HG03439 (cell line): Measurements from ENCODE around the gene REP15.
"Not testable (repeated sequence)": the region's sequence is repeated elsewhere in the genome, so short reads cannot be mapped to it uniquely, and the experiment has no call there.

Experiments
- ATAC-seq: cut with Tn5 transposase; IDR thresholded peaks from one replicate; pipeline ENCODE4 v1.9.1; 2021; ENCODE audit warnings: mild to moderate bottlenecking, moderate library complexity; ENCODE audit not compliant: unreplicated experiment

The REP15 gene, protein sequence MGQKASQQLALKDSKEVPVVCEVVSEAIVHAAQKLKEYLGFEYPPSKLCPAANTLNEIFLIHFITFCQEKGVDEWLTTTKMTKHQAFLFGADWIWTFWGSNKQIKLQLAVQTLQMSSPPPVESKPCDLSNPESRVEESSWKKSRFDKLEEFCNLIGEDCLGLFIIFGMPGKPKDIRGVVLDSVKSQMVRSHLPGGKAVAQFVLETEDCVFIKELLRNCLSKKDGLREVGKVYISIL

DNA sequence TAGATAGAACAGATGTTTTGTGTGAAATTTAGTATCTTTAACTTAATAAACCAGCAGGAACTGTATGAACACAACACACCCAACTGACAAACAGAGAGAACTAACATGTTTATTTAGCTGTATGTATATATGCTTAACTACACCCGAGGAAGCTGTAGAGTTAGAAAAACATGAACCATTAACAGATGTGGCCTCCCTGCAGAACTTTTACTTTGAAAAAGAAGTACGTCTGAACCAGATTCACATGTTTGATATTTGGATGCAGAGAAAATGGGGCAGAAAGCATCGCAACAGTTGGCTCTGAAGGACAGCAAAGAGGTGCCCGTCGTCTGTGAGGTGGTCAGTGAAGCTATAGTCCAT is at the start of gene REP15:
Gene REP15 (plus strand): TSS at position 155 of the 360 bp plus-strand sequence. CDS start 116 bp downstream, at position 271.
- no peak for ATAC-seq

DNA sequence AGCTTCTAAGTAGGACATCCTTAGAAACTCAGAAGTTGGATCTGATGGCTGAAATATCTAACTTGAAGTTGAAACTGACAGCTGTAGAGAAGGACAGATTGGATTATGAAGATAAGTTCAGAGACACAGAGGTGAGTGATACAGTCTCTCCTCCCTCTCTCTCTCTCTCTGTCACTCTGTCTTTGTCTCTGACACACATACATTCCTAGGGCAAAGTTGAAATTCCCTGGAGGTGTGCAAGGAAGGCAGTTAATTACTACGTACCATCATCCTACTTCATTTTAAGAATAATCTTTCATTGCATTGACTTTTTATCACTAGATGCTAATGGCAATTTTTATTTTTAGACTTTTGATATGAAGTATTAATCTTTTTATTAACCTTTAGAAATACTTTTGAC is 46.2 kb upstream of the REP15 start:
- no peak for ATAC-seq

DNA sequence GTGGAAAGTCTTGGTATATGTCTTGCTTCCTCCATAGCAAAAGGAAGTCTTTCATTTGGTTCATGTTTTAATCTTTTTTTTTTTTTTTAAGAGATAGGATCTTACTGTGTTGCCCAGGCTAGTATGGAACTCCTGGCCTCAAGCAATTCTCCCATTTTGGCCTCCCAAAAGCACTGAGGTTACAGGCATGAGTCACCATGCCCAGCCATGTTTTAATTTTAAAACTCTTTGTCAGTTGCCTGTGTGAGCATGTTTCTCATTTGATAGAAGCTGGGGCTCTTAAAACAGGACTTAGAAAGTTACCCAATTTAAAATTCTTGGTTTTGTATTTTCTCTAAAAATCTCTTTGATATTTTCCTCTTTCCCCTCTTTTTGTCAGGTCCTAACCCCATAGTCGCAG is 45.0 kb upstream of the REP15 start:
- no peak for ATAC-seq

DNA sequence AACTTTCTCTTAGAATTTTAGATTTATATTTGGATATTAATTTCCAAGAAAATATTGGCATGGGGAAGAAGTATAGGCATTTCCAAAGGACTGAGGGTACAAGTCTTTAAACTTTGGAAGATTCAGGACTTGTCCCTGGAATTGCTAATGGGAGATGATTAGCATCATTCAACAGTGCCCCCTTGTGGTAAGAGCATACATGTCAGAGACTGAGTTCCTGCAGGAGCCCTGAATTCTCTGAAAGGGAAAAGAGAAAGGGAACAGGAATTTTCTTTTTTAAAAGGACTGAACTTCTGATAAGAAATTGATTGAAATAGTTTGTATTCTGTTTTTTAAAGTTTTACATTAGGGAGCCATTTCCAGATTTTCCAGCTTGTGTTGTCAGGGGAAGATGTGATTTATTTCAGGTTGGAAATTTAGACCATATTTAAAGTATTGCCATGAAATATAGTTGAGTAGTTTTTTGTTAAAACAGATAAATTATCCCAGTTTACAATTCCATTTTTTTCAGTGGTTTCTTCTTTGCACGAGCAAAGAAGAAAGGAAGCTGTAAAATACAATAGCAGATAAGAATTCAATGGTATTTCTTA is 44.0 kb upstream of the REP15 start:
- no peak for ATAC-seq

DNA sequence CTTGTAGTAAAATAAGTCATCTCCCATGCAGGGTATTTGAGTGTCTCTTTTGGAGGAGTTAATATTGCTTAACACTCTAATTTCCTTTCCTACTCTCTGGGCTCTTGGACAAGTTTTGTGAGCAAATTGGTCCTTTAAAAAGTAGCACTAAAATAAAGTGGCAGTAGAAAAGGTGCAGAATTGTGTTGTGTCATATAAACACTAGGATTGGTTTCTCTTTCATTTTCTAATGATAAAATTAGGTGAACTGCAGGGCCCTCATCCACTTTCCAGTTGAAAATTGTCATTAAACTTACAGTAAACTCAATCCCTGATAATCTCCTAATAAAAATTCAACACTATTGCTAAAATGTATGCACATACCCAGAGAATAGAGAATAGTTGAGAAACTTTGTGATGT is 42.6 kb upstream of the REP15 start:
- ATAC-seq, result no peak

DNA sequence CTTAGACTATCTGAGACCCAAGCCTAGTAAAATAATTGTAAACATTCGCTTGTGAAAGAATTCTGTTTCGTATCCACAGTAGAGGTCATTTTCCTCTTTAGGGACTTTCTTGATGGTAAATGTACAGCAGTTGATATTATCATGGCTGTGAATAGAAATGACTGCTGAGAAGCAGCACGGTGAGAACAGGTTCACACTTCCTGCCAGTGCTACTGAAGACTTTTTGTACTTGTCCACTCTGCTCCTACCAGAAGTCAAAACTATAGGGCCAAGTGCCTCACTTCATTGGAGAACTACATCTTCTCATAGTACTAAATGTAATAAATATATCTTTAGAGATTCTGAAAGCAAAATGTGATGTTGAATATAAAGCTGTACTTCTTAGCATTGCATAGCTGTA is 40.8 kb upstream of the REP15 start:
- ATAC-seq, result not testable (repeated sequence)

DNA sequence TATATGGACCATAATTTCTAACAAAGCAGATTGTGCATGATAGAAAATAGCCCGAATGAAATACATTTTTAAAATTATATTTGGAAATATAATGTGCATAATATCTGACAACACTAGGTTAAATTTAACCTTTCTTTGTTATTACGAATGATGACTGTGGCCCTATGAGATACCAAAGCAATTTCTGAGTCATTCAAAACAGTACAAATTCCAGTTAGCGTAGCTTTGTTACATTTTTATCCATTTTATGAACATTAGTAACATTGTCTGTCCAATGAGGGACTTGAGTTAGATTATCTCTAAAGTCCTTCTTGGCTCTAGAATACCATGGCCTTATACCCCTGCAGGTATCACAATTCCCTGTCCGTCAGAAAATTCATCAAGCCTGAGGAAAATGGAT is 39.0 kb upstream of the REP15 start:
- no peak for ATAC-seq

DNA sequence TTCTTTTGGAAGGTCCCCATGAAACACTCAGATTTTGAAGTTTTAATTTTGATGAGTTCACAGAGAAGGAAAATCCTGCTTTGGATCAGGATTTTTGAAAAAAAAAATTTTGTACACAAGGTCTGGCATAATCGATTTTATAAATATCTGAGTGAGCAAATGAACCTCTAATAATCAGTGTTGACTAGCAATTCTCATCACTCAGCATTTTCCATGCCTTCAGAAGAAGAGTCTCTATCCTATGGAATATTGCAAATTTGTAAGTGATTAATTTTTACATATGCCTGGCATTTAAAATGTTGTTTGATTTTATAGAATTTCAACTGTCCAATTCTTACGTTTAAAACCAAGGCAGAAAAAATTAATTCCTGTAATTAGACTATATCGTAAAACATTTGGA is 30.5 kb upstream of the REP15 start:
- no peak for ATAC-seq

DNA sequence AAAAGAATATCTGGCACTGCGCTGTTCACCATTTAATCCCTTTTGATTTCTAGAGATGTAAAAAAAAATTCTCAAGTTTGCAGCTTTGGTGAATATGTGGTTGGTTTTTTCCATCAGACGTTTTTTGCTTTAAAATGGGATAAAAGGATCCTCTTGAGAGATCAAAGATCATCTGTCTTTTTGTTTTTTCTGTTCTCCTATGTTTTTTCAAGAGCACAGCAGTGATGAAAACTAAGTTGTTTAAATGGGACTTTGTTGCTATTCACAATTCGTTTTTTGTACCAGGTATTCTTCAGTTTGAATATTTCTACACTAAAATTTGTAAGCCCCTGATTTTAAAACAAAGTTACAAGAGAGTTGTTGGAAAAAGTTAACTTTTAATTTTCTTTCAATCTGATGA is 29.7 kb upstream of the REP15 start:
- no peak for ATAC-seq

DNA sequence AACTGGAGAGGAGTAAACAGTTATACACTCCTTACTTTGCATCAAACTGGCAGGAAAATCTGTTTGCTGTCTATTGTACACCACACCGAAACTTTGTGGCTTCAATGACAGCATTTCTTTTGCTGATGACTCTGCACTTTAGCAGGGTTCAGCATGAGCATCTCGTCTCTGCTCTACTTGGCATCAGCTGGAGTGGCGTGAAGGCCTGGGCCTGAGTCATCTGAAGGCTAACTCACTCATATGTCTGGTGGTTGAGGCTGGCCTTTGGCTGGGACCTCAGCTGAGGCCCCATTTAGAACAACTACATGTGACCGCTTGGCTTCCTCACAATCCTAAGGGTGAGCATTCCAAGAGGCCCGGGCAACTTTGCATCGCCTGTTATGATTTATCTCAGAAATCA is 28.7 kb upstream of the REP15 start:
- no peak for ATAC-seq

DNA sequence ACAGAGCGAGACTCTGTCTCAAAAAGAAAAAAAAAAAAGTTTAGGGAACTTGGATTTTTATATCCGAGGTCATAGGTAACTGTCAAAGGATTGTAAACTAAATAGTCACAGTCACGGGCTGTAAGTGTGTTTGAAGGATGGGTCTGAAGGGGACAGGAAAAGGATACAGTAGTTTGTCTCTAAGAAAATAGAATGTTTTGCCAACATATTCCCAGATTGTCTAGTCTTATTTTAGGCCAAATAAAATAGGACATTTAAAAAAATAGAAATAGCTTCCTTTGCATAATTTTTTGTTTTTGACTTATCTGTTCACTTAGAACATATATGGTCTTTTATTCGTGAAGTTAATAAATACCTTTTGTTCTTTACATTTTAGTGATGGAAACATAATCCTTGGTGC is 24.2 kb upstream of the REP15 start:
- ATAC-seq, result no peak

DNA sequence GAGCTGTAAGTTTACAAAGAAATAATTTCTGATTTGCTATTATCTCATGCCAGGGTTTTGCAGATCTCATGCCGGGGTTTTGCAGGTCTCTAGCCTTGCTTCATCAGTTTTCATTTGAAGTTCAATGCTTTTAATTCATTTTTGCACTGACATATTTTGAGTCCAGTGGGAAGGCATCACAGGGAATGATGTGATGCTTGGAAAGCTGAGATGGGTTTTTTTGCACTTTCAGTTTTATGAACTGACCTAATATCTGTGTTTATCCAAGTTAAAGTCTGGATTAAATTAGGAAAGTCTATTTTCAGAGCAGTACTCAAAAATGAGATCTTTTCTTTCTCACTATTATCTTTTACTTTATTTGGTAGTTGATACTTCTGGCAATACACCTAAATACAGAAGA is 23.6 kb upstream of the REP15 start:
- no peak for ATAC-seq

DNA sequence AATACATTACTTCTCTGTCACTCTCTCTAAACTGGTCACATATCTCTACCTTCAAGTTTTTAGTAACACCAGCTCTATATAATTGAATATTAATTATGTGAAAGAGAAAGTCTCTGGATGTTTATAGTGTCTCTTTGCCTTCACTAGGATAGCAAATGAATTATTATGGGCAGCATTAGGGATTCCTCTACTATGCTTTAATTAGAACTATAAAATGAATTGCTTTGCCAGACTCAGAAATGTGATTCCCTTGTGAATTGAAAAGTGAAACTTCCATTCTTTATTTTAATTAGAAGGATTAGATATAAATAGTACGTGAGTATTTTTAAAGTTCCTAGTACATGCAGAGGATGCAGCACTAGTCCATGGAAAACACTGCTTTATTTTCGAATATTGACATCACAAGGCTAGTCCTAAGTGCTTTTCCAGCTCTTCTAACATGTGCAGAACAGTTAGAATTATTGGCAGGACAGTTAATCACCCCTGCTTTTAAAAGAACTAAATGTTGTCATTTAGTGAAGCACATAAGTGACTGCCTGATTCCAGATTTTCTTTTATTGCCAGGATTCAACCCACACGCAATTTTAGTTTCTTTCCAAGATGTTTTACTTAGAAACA is 23.0 kb upstream of the REP15 start:
- ATAC-seq, result no peak

DNA sequence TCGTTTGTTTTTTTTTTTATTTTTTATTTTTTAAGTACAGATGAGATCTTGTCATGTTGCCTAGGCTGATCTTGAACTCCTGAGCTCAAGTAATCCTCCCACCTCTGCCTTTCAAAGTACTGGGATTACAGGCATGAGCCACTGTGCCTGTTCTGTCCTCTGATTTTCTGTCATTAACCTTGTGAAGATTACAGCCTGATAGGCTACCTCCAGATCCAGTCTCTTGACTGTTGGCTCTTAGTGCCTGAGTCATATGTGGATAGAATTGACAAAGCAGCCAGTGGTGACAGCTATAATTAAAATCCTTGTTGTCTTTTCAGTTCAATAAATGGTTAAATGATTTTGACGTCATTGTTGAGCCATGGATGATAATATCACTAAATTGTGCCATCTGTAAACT is 21.3 kb upstream of the REP15 start:
- no peak for ATAC-seq

DNA sequence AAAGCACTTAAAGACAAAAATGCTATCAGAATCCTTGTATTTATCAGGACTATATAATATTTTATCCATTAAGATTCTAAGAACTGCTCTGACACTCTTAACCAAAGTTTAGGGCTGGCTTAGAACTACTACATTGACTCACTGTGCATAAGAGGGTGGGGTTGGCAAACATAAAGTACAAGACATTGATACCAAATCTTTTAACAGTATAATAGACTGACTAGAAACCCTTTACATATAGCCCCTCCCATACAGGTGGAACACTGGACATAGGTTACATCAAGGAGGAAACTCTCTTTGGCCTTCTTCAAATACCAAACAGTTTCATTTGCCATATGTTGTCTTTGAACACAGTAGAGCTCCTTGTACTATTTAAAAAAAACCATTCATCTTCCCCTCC is 15.6 kb upstream of the REP15 start:
- no peak for ATAC-seq

DNA sequence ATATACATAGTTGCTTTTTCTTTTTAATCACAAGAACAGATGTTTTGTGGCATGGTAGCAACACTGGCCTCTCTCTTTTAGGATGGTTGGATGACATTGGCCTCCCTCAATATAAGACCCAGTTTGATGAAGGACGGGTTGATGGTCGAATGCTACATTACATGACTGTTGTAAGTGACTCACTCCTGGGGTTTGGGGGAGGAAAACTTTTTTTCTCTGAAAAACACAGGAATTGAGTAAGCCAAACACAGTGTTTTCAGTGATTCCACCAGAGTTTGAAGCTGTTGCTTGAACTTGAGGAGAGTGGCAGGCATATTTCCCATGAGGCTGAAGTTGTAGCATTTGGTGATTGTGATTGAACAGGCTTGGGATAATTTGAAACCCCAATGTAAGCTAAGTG is 13.7 kb upstream of the REP15 start:
- no peak for ATAC-seq

DNA sequence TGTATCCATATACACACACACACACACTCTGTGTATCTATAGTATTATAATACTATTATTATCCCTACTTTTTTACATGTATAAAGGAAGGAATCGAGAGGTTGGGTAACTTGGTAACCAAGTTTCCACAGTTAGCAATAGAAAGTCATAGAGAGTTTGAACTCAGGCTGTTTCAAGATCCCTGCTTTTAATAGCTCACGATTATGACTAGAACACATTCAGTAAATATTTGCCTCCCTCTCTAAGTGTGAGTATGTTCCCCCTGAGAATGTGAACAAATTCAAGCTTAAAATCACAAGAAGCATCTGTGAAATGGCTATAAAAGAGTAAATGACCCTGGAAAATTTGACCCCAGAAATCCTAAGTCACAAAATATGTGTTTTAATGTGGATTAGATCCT is 11.0 kb upstream of the REP15 start:
- no peak for ATAC-seq

DNA sequence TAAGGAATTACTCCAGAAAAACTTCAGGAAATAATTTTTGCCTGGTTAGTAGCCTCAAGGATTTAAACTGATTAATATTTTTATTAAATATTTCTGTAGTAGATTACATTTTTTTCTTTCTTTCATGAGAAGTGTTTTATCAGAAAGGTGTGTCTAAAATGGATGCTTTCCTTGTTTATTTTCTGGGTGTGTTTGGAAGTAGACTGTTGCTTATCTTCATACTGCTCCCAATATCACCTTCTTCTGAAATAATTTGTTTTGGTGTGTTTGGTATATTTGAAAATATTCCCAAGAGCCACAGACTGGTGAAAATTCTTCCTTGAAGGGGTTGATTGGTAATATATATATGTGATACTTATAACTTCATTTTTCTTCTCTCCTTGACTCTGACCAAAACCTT is 10.1 kb upstream of the REP15 start:
- no peak for ATAC-seq

DNA sequence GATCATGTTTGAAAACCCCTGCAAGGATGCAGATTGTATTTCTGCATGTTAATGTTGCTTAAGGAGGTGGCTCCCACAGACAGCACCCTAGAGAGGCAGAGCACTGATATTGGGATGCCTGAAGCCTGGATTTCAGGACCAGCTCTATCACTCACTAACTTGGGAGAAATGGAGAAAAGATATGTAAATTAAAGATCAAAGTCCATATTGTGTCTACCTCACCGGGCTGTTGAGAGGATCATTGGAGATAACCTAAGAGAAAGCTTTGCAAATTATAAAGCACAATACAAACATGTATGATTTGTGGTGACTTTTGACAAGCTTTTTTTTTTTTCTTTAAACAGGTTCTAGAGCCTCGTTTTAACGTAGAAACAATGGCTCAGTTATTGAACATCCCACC is 7.6 kb upstream of the REP15 start:
- no peak for ATAC-seq

DNA sequence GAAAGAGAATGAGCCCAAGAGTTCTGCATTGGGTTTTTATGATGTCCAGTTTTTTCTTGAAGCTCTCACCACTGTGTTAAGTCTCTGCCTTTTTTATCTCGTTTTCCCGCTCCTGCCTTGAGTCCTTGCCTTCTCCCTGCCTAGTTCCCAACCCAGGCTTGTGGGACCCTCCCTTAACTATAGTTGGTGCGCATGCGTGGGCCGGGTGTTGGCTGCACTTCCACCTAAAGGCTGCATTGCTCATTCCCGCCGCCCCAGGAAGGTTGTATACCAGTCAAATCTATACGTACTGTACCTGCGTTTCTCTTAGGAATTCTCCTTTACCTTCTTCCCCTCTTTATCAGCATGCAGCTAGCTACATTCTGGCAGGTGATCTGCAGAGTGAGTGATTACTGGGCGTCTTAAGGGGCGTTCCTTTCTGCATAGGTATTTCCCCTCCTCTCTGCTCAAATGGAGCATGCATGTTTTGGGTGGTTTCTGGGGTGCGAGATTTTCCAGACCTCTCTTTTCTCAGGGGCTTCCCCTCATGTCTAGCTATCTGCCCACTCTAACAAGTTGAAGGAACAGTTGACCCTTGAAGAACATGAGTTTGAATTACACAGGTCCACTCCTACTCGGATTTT is 6.6 kb upstream of the REP15 start:
- no peak for ATAC-seq

DNA sequence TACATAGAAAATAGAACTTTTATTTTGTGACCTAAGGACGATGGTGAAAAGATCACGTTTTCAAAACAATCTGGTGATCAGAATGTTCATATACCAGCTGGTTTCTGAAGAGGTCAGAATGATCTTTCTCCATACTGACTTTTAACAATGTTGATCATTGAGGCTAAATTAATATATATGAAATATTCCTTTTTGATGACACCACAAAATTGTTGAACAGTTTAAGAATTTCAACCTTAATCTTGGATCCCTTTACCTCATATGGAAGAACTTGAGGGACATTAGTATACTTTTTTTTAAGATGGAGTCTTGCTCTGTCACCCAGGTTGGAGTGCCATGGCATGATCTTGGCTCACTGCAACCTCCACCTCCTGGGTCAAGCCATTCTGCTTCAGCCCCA is 2.8 kb upstream of the REP15 start:
- ATAC-seq, result no peak

DNA sequence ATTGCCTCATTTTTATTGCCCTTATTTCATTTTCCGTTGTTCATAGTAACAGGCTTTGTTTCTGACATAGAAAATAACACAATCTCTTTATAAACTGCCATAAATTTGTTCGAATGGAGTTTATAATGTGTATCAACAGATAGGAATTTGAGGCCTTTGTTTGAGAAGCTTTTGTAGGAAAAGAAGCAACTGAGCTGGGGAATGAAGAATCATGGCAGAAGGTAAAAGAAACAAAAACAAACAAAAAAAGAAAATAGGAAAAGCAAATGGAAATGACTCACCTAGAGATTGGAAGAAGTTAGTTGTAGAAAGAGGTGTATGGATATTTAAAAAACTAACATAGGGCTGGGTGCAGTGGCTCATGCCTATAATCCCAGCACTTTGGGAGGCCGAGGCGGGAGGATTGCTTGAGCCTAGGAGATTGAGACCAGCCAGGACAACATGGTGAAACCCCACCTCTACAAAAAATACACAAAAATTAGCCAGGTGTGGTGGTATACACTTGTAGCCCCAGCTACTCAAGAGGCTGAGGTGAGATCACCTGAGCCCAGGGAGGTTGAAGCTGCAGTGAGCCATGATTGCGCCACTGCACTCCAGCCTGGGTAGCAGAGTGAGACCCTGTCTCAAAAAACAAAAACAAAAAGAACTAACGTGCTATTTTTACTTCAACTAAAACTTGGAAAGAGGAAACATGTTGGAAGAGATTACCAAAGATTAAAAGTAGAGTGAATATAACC is 523 bp upstream of the REP15 start:
- no peak for ATAC-seq
